HFF-Myc (cell line): ENCODE data around the gene SOWAHC.

ENCODE experiments used
- DNase-seq: peaks from one replicate; pipeline ENCODE4 v3.0.0-alpha.2; 2011; ENCODE audit warnings: low read depth; ENCODE audit errors: extremely low read depth
- H3K4me3 ChIP-seq: replicated peaks from 2 replicates; pipeline ENCODE4 v1.5.1; 2011; ENCODE audit warnings: low read depth, mild to moderate bottlenecking, control low read depth, low read length
- TF ChIP-seq, protein P1 (sequence below): IDR thresholded peaks from 2 replicates; pipeline ENCODE4 v1.5.1; 2012; ENCODE audit warnings: mild to moderate bottlenecking, low read depth, low read length, control low read depth; ENCODE audit errors: missing control alignments

SOWAHC gene

DNA sequence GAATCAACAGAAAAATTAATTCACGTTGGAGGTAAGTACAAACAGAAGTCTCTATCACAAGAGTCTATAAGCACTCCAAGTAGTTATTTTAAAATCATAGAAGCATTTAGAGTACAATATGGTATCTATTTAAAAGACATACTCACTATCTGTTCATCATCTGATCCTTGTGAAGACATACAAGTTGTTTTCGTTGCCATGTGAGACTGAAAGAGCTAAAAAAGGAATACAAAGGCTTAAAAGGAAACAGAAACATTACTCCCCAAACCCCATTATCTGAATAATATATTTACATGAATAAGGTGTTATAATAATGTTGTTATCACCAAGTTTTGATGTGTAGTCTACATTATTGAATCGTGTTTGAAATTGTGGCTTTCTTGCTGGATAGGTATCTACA is 21.3 kb upstream of the SOWAHC start:
- TF ChIP-seq, protein P1, sequence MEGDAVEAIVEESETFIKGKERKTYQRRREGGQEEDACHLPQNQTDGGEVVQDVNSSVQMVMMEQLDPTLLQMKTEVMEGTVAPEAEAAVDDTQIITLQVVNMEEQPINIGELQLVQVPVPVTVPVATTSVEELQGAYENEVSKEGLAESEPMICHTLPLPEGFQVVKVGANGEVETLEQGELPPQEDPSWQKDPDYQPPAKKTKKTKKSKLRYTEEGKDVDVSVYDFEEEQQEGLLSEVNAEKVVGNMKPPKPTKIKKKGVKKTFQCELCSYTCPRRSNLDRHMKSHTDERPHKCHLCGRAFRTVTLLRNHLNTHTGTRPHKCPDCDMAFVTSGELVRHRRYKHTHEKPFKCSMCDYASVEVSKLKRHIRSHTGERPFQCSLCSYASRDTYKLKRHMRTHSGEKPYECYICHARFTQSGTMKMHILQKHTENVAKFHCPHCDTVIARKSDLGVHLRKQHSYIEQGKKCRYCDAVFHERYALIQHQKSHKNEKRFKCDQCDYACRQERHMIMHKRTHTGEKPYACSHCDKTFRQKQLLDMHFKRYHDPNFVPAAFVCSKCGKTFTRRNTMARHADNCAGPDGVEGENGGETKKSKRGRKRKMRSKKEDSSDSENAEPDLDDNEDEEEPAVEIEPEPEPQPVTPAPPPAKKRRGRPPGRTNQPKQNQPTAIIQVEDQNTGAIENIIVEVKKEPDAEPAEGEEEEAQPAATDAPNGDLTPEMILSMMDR, result no peak
- H3K4me3 ChIP-seq, result no peak overlapping the region
- DNase-seq, result no peak

GRCh38 chr2:109594246-109594885 is 19.8 kb upstream of the SOWAHC start:
- TF ChIP-seq, protein P1, result no peak
- H3K4me3 ChIP-seq, result no peak overlapping the region
- no peak for DNase-seq

- H3K4me3 ChIP-seq, result no peak overlapping the region
- no peak for DNase-seq
- TF ChIP-seq, protein P1, result no peak
Measured at GRCh38 chr2:109595644-109596043, 18.5 kb upstream of the SOWAHC start.

DNA sequence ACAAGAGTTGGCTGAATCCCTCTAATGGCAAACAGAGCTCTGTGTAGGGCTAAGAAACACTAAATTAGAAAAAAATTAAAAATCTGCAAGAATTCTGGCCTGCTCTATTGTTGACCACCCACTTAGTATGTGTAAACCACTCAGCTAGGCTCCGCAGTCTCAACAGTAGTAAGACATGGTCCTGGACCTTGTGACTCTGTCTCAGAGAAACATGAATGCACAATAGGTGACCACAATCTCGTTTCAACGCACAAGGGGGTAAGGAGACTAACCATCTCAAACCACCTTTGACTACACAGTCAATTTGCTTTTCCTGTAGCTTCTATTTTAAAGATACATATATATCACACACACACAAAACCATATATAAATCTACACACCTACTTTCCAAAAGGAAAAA is 16.9 kb upstream of the SOWAHC start:
- no peak for DNase-seq
- TF ChIP-seq, protein P1, result no peak
- H3K4me3 ChIP-seq, result no peak overlapping the region

DNA sequence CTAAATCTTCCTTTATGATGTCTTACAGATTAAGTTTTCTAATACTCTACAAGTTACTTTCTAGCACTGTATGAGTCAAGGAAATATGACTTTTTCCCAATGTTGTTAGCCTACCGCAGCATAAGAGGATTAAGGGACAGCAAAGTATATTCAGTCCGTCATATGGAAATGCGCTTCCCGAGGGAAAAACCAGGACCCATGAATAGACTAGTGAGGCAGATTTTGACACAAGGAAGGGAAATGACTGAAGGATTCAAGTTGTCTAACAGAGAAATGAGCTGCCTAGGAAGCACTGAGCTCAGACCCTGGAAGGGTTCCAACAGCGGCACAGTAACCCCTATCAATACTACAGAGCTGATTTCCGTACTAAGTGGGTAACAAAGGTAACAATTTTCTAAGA is 12.4 kb upstream of the SOWAHC start:
- no peak overlapping the region for H3K4me3 ChIP-seq
- TF ChIP-seq, protein P1, result no peak
- DNase-seq, result no peak

GRCh38 chr2:109602617-109603188 is 11.5 kb upstream of the SOWAHC start:
- TF ChIP-seq, protein P1, result no peak
- no peak for DNase-seq
- H3K4me3 ChIP-seq, result no peak overlapping the region

GRCh38 chr2:109604597-109604996 is 9.6 kb upstream of the SOWAHC start:
- no peak for DNase-seq
- no peak overlapping the region for H3K4me3 ChIP-seq
- TF ChIP-seq, protein P1, result no peak
